Upper lobe of right lung (tissue), 1 donor: ENCODE results near the gene MAP3K9. TPM values are rescaled to one million over a fixed set of nuclear protein-coding genes. Genes with fewer than 3 reads are reported as not detected.

Experiments
- ATAC-seq: fragments of 200-7000 bp; cut with Tn5 transposase; one replicate; pipeline ENCODE4 v1.9.1; 2020; ENCODE audit warnings: mild to moderate bottlenecking, moderate library complexity
- DNase-seq: peaks from one replicate; pipeline ENCODE4 v3.0.0-alpha.2; 2020
- H3K27ac ChIP-seq: fragments of 200-600 bp; one replicate; pipeline ENCODE4 v1.8.0; 2022
- H3K27me3 ChIP-seq: fragments of 200-600 bp; one replicate; pipeline ENCODE4 v1.8.0; 2022; ENCODE audit warnings: mild to moderate bottlenecking
- H3K36me3 ChIP-seq: fragments of 200-600 bp; one replicate; pipeline ENCODE4 v1.8.0; 2022
- H3K4me1 ChIP-seq: fragments of 200-600 bp; one replicate; pipeline ENCODE4 v1.8.0; 2022
- H3K4me3 ChIP-seq: fragments of 200-600 bp; one replicate; pipeline ENCODE4 v1.8.0; 2022; ENCODE audit warnings: mild to moderate bottlenecking
- H3K9me3 ChIP-seq: fragments of 200-600 bp; one replicate; pipeline ENCODE4 v1.8.0; 2022
- CTCF ChIP-seq: fragments of 200-600 bp; IDR thresholded peaks from one replicate; pipeline ENCODE4 v1.8.0; 2022; ENCODE audit warnings: antibody characterized with exemption
- intact Hi-C: fragments of 100-400 bp; cut with DNase I; formaldehyde crosslinking; loops from one replicate; pipeline ENCODE4 v1.11.0; 2022
- total RNA-seq: library from RNA; stranded (reverse); fragmentation: NEBNext Ultra II Directional; extraction: Animal tissue kit (Norgen Biotek cat#: 25700); gene quantifications from one replicate; pipeline ENCODE4 v1.2.1, GENCODE V29; 2021
- donor health status: DM: no; HTN: yes; CAD: no; lungs with severe emphysema.

The MAP3K9 gene
- total RNA-seq, 1 donor from 2014 or later: 12.0 TPM

- H3K4me3 ChIP-seq: no peak overlapping the region
- DNase-seq: no peak
- H3K27ac ChIP-seq: no peak overlapping the region
- no peaks in the 10 kb centered on the region for H3K9me3 ChIP-seq
- no peaks in the 10 kb centered on the region for H3K4me1 ChIP-seq
- no peak for ATAC-seq
- H3K27me3 ChIP-seq: no peaks in the 10 kb centered on the region
- intact Hi-C loops: no loop called here
- no peak for TF ChIP-seq CTCF
- no peaks in the 10 kb centered on the region for H3K36me3 ChIP-seq
These were observed 38.2 kb upstream of the MAP3K9 start for GRCh38 chr14:70847406-70848090.

- H3K27ac ChIP-seq: no peak overlapping the region
- no peaks in the 10 kb centered on the region for H3K9me3 ChIP-seq
- H3K27me3 ChIP-seq: no peaks in the 10 kb centered on the region
- ATAC-seq (no peak), DNase-seq (no peak)
- H3K4me1 ChIP-seq: no peaks in the 10 kb centered on the region
- H3K36me3 ChIP-seq: no peaks in the 10 kb centered on the region
- H3K4me3 ChIP-seq: no peak overlapping the region
- TF ChIP-seq CTCF: no peak
- intact Hi-C loops: no loop called here
These were observed 36.3 kb upstream of the MAP3K9 start for GRCh38 chr14:70845601-70846000.

- Histone ChIP-seq H3K4me3 (no peak overlapping the region), H3K9me3 (no peaks in the 10 kb centered on the region), H3K27me3 (no peaks in the 10 kb centered on the region), H3K27ac (no peak overlapping the region), H3K4me1 (no peaks in the 10 kb centered on the region), H3K36me3 (no peaks in the 10 kb centered on the region)
- intact Hi-C loops: no loop called here
- no peak for DNase-seq
- ATAC-seq: no peak
- no peak for TF ChIP-seq CTCF
These were observed 33.6 kb upstream of the MAP3K9 start for GRCh38 chr14:70842851-70843462.

GRCh38 chr14:70838076-70838475 is 28.8 kb upstream of the MAP3K9 start:
- Histone ChIP-seq H3K4me3 (no peak overlapping the region), H3K4me1 (no peaks in the 10 kb centered on the region), H3K36me3 (no peaks in the 10 kb centered on the region), H3K9me3 (no peaks in the 10 kb centered on the region), H3K27me3 (no peaks in the 10 kb centered on the region), H3K27ac (no peak overlapping the region)
- DNase-seq (no peak), ATAC-seq (no peak)
- no peak for TF ChIP-seq CTCF
- intact Hi-C loops: no loop called here

GRCh38 chr14:70836946-70837345 is 27.6 kb upstream of the MAP3K9 start:
- intact Hi-C loops: no loop called here
- H3K36me3 ChIP-seq: no peaks in the 10 kb centered on the region
- no peak for TF ChIP-seq CTCF
- no peak overlapping the region for H3K4me3 ChIP-seq
- no peaks in the 10 kb centered on the region for H3K4me1 ChIP-seq
- no peak for ATAC-seq
- H3K27ac ChIP-seq: no peak overlapping the region
- DNase-seq: no peak
- no peaks in the 10 kb centered on the region for H3K9me3 ChIP-seq
- no peaks in the 10 kb centered on the region for H3K27me3 ChIP-seq
